Measurements from ENCODE around the gene FAM50A.

The FAM50A gene

GRCh38 chrX:154413142-154413541, 30.8 kb upstream of the FAM50A start:
- DNase-seq = no peak

GRCh38 chrX:154417157-154417556, 26.8 kb upstream of the FAM50A start:
- DNase-seq = no peak

GRCh38 chrX:154419189-154419588, 24.8 kb upstream of the FAM50A start:
- no peak for DNase-seq

GRCh38 chrX:154419688-154420401, 24.1 kb upstream of the FAM50A start:
- no peak for DNase-seq

GRCh38 chrX:154420402-154420756, 23.6 kb upstream of the FAM50A start:
- DNase-seq = no peak

GRCh38 chrX:154426916-154427770, 16.8 kb upstream of the FAM50A start:
- no peak for DNase-seq

- peak; percentile 69 for DNase-seq
Observed at GRCh38 chrX:154428176-154429171, 15.5 kb upstream of the FAM50A start, which contains the start of gene ATP6AP1. Gene ATP6AP1 (plus strand): TSS chrX:154428677. CDS start chrX:154428693, 16 bp downstream.

- DNase-seq = no peak
Observed at GRCh38 chrX:154429711-154430110, 14.2 kb upstream of the FAM50A start.

- no peak for DNase-seq
Observed at GRCh38 chrX:154430479-154430878, 13.5 kb upstream of the FAM50A start.

- DNase-seq = no peak
Observed at GRCh38 chrX:154430916-154431315, 13.0 kb upstream of the FAM50A start.

GRCh38 chrX:154431341-154431740, 12.6 kb upstream of the FAM50A start:
- DNase-seq = no peak

GRCh38 chrX:154432210-154432609, 11.7 kb upstream of the FAM50A start:
- DNase-seq = no peak

- DNase-seq = no peak
Observed at GRCh38 chrX:154433605-154434004, 10.3 kb upstream of the FAM50A start.

- DNase-seq = no peak
Observed at GRCh38 chrX:154434394-154435168, 9.4 kb upstream of the FAM50A start.

- DNase-seq = no peak
Observed at GRCh38 chrX:154435171-154435733, 8.7 kb upstream of the FAM50A start.

GRCh38 chrX:154436374-154436982, 7.5 kb upstream of the FAM50A start:
- DNase-seq = no peak

GRCh38 chrX:154436983-154437752, 6.8 kb upstream of the FAM50A start, which contains the start of gene GDI1:
Gene GDI1 (plus strand): TSS chrX:154437154. CDS start chrX:154437255, 101 bp downstream.
- no peak for DNase-seq

GRCh38 chrX:154437971-154438893, 5.7 kb upstream of the FAM50A start:
- DNase-seq = no peak

GRCh38 chrX:154439841-154440240, 4.1 kb upstream of the FAM50A start:
- no peak for DNase-seq

Measured in activated T-cell treated with anti-CD3 and anti-CD28 coated beads for 4 hours (primary cell).